Astrocyte of the spinal cord (primary cell): Measurements from ENCODE around the gene LNPEP.
"Not testable (repeated sequence)": the region's sequence is repeated elsewhere in the genome, so short reads cannot be mapped to it uniquely, and the experiment has no call there.

Source experiments
- DNase-seq: peaks from one replicate; pipeline ENCODE4 v3.0.0; 2011; ENCODE audit warnings: low read depth, low spot score
- H3K4me3 ChIP-seq: 2 replicates; pipeline ENCODE4 v1.5.1; 2011; ENCODE audit warnings: low read depth, mild to moderate bottlenecking, low read length, moderate library complexity
- CTCF ChIP-seq: IDR thresholded peaks from 2 replicates; pipeline ENCODE4 v1.5.1; 2012; ENCODE audit warnings: low read depth, mild to moderate bottlenecking, low read length, inconsistent platforms
- in situ Hi-C: cut with HindIII; loops from 2 replicates; pipeline ENCODE4 v1.10.0; 2017; ENCODE audit warnings: low sequenced_read_pairs

Gene LNPEP

GRCh38 chr5:97076098-97076497, 140.2 kb downstream of the LNPEP start:
- in situ Hi-C loops = no loop called here
- DNase-seq = no peak
- H3K4me3 ChIP-seq = no peak overlapping the region
- no peak for TF ChIP-seq CTCF

- TF ChIP-seq CTCF = no peak
- in situ Hi-C loops = no loop called here
- H3K4me3 ChIP-seq = no peak overlapping the region
- no peak for DNase-seq
Observed at GRCh38 chr5:97077246-97077645, 141.4 kb downstream of the LNPEP start.

- H3K4me3 ChIP-seq = no peak overlapping the region
- in situ Hi-C loops = no loop called here
- no peak for DNase-seq
- no peak for TF ChIP-seq CTCF
Observed at GRCh38 chr5:97078958-97079743, 143.3 kb downstream of the LNPEP start.

- DNase-seq, H3K4me3 ChIP-seq, in situ Hi-C loops: not testable (repeated sequence)
Observed at GRCh38 chr5:97084782-97085458, 149.0 kb downstream of the LNPEP start.

- no peak overlapping the region for H3K4me3 ChIP-seq
- TF ChIP-seq CTCF = no peak
- in situ Hi-C loops = no loop called here
- no peak for DNase-seq
Observed at GRCh38 chr5:97085459-97086181, 149.7 kb downstream of the LNPEP start.
